Measurements from ENCODE around the gene PIK3CB. TPM values are rescaled to one million over a fixed set of nuclear protein-coding genes. Genes with fewer than 3 reads are reported as not detected.

PIK3CB gene
- total RNA-seq, 4 donors from 2014 or later: 36.6 to 44.0 (median 38.9) TPM

- TF ChIP-seq, protein P1, sequence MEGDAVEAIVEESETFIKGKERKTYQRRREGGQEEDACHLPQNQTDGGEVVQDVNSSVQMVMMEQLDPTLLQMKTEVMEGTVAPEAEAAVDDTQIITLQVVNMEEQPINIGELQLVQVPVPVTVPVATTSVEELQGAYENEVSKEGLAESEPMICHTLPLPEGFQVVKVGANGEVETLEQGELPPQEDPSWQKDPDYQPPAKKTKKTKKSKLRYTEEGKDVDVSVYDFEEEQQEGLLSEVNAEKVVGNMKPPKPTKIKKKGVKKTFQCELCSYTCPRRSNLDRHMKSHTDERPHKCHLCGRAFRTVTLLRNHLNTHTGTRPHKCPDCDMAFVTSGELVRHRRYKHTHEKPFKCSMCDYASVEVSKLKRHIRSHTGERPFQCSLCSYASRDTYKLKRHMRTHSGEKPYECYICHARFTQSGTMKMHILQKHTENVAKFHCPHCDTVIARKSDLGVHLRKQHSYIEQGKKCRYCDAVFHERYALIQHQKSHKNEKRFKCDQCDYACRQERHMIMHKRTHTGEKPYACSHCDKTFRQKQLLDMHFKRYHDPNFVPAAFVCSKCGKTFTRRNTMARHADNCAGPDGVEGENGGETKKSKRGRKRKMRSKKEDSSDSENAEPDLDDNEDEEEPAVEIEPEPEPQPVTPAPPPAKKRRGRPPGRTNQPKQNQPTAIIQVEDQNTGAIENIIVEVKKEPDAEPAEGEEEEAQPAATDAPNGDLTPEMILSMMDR (IDR thresholded peaks at IDR 0.05; ENCODE audit: low read depth): no peak
Observed at GRCh38 chr3:138774529-138775253, 60.0 kb downstream of the PIK3CB start.

DNA sequence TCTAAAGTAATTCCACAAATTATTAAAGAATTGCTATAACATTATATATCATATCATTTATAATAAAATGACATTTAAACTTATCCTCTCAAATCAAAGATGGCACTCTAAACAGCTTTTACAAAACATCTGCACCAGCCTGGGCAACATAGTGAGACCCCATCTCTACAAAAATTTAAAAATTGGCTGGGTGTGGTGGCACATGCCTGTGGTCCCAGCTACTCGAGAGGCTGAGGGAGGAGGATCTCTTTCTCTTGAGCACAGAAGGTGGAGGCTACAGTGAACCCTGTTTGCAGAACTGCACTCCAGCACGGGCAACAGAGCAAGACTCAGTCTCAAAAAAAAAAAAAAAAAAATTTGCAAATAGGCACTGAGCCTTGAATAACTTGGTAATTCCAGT lies 63.1 kb downstream of the PIK3CB start:
- TF ChIP-seq, protein P1 (IDR thresholded peaks at IDR 0.05; ENCODE audit: low read depth): no peak

- TF ChIP-seq, protein P1 (IDR thresholded peaks at IDR 0.05; ENCODE audit: low read depth): no peak
Observed at GRCh38 chr3:138769616-138770015, 65.1 kb downstream of the PIK3CB start.

- TF ChIP-seq, protein P1 (IDR thresholded peaks at IDR 0.05; ENCODE audit: low read depth): no peak
Observed at GRCh38 chr3:138768946-138769345, 65.8 kb downstream of the PIK3CB start.

DNA sequence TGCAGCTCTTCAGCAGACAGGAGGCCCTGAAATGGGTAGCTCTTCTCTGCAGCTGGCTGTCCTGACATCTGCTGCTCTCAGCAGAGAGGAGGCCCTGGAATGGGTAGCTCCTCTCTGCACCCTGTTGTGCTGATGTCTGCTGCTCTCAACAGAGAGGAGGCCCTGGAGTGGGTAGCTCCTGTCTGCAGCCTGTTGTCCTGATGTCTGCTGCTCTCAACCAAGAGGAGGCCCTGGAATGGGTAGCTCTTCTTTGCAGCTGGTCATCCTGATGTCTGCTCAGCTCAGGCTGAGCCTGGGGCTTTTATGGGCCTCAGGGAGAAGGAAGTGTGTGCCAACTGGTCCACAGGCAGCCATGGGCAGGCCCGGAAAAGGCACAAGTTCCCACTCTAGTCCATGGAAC lies 66.6 kb downstream of the PIK3CB start:
- TF ChIP-seq, protein P1 (IDR thresholded peaks at IDR 0.05; ENCODE audit: low read depth): no peak

- TF ChIP-seq, protein P1 (IDR thresholded peaks at IDR 0.05; ENCODE audit: low read depth): no peak
Observed at GRCh38 chr3:138767498-138768104, 67.1 kb downstream of the PIK3CB start.

DNA sequence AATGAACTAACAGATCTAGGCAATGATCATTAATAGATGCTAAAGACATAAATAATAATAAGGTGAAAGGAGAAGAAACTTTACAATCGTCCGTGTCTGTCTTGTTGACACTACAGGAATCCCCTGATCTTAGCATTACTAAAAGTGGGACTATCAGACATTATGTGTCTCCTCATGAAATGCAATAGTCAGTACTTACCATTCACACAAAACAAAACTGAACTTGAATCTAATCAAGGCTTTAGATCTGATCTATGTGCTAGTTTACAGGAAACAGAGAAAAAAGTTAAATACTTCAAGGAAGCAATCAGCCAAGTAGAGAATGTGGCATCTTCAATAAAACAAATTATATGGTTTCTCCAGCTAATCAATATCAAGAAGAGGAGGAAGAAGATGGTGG lies 73.7 kb downstream of the PIK3CB start:
- TF ChIP-seq, protein P1 (IDR thresholded peaks at IDR 0.05; ENCODE audit: low read depth): no peak
